SU-DHL-6 (cell line): ENCODE data around the gene FOXF1.

Source experiments
- H2AFZ ChIP-seq: fragments of 200-600 bp; sonication (generic); 2 replicates; pipeline ENCODE4 v1.6.1; 2014; ENCODE audit warnings: low read depth, mild to moderate bottlenecking, moderate library complexity, mixed read lengths, antibody characterized with exemption, low read length; ENCODE audit not compliant: severe bottlenecking
- H3F3A ChIP-seq: fragments of 200-600 bp; shearing (Covaris generic); 2 replicates; pipeline ENCODE4 v1.6.0; 2016; ENCODE audit warnings: antibody characterized with exemption, mild to moderate bottlenecking; ENCODE audit not compliant: insufficient read depth
- H3K27ac ChIP-seq: fragments of 200-600 bp; sonication (generic); 2 replicates; pipeline ENCODE4 v1.5.1; 2016; ENCODE audit warnings: low read depth, mild to moderate bottlenecking, low read length, moderate library complexity, mixed read lengths
- H3K27me3 ChIP-seq: fragments of 200-600 bp; sonication (generic), shearing (Covaris generic); 2 replicates; pipeline ENCODE4 v1.6.0; 2014; ENCODE audit warnings: mild to moderate bottlenecking, low read length
- H3K36me3 ChIP-seq: fragments of 200-600 bp; sonication (generic); 2 replicates; pipeline ENCODE4 v1.6.1; 2014; ENCODE audit warnings: mild to moderate bottlenecking, low read length, mixed read lengths
- H3K4me2 ChIP-seq: fragments of 300-600, 200-600 bp; shearing (Covaris generic), sonication (generic); 2 replicates; pipeline ENCODE4 v1.6.0; 2014; ENCODE audit warnings: low read length, low read depth, mild to moderate bottlenecking; ENCODE audit not compliant: poor library complexity, severe bottlenecking
- H3K4me3 ChIP-seq: fragments of 200-600 bp; sonication (generic); 2 replicates; pipeline ENCODE4 v1.5.1; 2014; ENCODE audit warnings: antibody characterized with exemption, low read length, mild to moderate bottlenecking, mixed read lengths; ENCODE audit not compliant: insufficient read depth, poor library complexity, severe bottlenecking
- H3K79me2 ChIP-seq: fragments of 200-600 bp; sonication (generic); 2 replicates; pipeline ENCODE4 v1.6.1; 2014; ENCODE audit warnings: mild to moderate bottlenecking, low read length, moderate library complexity; ENCODE audit not compliant: insufficient read depth
- H3K9ac ChIP-seq: fragments of 200-600 bp; sonication (generic); 2 replicates; pipeline ENCODE4 v1.7.0; 2014; ENCODE audit warnings: mild to moderate bottlenecking, low read length
- H3K9me2 ChIP-seq: fragments of 200-600 bp; sonication (generic); replicated peaks from 2 replicates; pipeline ENCODE4 v1.6.1; 2014; ENCODE audit warnings: low read length; ENCODE audit not compliant: insufficient read depth
- H3K9me3 ChIP-seq: fragments of 200-600 bp; sonication (generic); 2 replicates; pipeline ENCODE4 v1.6.1; 2014; ENCODE audit warnings: low read length, mixed read lengths; ENCODE audit not compliant: insufficient read depth
- H4K20me1 ChIP-seq: fragments of 200-600 bp; sonication (generic); 2 replicates; pipeline ENCODE4 v1.6.1; 2014; ENCODE audit warnings: low read depth, mild to moderate bottlenecking, antibody characterized with exemption, low read length, moderate library complexity, mixed read lengths
- EZH2phosphoT487 ChIP-seq: fragments of 200-600 bp; sonication (generic), shearing (Covaris generic); conservative IDR thresholded peaks from 2 replicates; pipeline ENCODE4 v1.6.1; 2018; ENCODE audit warnings: mild to moderate bottlenecking, antibody characterized with exemption, low read length, moderate library complexity, mixed read lengths
- TF ChIP-seq, protein P1 (sequence below): fragments of 200-600 bp; sonication (generic); IDR thresholded peaks from one replicate; pipeline ENCODE4 v1.5.1; 2017; ENCODE audit warnings: antibody characterized with exemption, mild to moderate bottlenecking, low read length, moderate library complexity; ENCODE audit not compliant: insufficient read depth, poor library complexity, severe bottlenecking

The FOXF1 gene

DNA sequence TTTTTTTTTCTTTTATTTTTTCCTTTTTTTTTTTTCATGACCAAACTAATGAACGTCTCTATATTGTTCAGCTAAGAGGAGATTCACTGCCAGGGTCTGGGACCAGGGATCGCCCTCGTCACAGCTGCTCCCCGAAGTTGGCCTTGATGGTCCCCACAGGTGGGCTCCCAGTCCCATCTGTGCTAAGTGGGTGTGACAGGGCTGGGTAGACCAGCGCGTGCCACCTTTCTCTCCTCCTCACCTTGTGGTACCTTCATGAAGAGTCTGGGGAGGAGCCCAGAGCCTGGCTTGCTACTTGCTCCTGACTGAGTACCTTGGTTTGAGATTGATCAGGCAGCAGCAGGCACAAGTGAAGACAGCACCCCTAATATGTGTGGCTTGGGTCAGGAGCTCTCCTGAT, 6.5 kb upstream of the FOXF1 start:
- Histone ChIP-seq H3K9me3 (no peaks in the 10 kb centered on the region), H3K9ac (no peak overlapping the region), H3K27ac (no peak overlapping the region), H2AFZ (no peak overlapping the region), H3K4me2 (no peak overlapping the region), H3K9me2 (no peaks in the 10 kb centered on the region), H3F3A (no peaks in the 10 kb centered on the region), H3K79me2 (no peaks in the 10 kb centered on the region), H3K36me3 (no peaks in the 10 kb centered on the region), H3K27me3 (no peaks in the 10 kb centered on the region), H3K4me3 (no peak overlapping the region), H4K20me1 (no peaks in the 10 kb centered on the region)
- TF ChIP-seq, protein P1, sequence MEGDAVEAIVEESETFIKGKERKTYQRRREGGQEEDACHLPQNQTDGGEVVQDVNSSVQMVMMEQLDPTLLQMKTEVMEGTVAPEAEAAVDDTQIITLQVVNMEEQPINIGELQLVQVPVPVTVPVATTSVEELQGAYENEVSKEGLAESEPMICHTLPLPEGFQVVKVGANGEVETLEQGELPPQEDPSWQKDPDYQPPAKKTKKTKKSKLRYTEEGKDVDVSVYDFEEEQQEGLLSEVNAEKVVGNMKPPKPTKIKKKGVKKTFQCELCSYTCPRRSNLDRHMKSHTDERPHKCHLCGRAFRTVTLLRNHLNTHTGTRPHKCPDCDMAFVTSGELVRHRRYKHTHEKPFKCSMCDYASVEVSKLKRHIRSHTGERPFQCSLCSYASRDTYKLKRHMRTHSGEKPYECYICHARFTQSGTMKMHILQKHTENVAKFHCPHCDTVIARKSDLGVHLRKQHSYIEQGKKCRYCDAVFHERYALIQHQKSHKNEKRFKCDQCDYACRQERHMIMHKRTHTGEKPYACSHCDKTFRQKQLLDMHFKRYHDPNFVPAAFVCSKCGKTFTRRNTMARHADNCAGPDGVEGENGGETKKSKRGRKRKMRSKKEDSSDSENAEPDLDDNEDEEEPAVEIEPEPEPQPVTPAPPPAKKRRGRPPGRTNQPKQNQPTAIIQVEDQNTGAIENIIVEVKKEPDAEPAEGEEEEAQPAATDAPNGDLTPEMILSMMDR = no peak
- TF ChIP-seq EZH2phosphoT487 = no peak

DNA sequence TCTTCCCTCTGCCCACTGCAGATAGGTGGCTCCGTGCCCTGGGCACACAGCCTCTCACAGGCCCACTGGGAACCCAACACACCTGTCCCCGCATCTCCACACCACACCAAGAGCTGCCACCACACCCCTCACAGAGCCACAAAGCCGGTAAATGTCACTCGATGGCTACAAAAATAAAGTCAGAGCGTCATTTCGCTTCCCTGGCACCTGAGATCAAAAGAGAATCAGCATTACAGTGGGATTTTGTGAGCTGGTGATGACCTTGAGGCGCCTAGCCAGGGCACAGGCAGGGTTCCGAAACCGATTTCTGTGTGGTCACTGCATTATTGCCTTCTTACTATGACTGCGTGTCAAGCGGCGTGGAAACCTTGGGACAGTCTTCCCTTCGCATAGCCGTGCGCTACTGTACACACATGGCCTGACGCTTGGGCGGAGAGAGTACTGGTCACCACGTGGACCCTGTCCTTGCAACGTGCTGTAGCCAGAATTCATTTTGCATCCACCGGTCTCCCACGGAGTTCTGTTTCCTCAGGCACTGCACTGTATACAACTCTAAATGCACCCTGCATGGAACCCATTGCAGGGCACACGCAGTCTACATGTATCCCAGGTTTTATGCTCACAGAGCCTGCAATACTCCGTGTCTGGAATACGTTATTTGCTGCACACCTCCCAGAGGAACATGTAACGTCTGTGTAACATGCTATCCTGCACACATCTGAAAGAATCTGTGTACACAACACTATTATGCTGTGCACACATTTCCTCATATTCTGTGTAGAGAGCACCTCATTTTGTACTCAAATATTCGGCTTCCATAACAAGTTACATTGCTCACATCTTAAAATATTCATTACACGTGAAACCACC, 5.8 kb upstream of the FOXF1 start:
- no peaks in the 10 kb centered on the region for H3K36me3 ChIP-seq
- H3F3A ChIP-seq = no peaks in the 10 kb centered on the region
- H3K79me2 ChIP-seq = no peaks in the 10 kb centered on the region
- H3K27ac ChIP-seq = no peak overlapping the region
- no peaks in the 10 kb centered on the region for H3K9me3 ChIP-seq
- no peaks in the 10 kb centered on the region for H4K20me1 ChIP-seq
- no peak overlapping the region for H3K4me3 ChIP-seq
- no peak overlapping the region for H3K4me2 ChIP-seq
- H3K9me2 ChIP-seq = no peaks in the 10 kb centered on the region
- no peak overlapping the region for H3K9ac ChIP-seq
- no peaks in the 10 kb centered on the region for H3K27me3 ChIP-seq
- TF ChIP-seq, protein P1 = no peak
- no peak for TF ChIP-seq EZH2phosphoT487
- H2AFZ ChIP-seq = no peak overlapping the region

DNA sequence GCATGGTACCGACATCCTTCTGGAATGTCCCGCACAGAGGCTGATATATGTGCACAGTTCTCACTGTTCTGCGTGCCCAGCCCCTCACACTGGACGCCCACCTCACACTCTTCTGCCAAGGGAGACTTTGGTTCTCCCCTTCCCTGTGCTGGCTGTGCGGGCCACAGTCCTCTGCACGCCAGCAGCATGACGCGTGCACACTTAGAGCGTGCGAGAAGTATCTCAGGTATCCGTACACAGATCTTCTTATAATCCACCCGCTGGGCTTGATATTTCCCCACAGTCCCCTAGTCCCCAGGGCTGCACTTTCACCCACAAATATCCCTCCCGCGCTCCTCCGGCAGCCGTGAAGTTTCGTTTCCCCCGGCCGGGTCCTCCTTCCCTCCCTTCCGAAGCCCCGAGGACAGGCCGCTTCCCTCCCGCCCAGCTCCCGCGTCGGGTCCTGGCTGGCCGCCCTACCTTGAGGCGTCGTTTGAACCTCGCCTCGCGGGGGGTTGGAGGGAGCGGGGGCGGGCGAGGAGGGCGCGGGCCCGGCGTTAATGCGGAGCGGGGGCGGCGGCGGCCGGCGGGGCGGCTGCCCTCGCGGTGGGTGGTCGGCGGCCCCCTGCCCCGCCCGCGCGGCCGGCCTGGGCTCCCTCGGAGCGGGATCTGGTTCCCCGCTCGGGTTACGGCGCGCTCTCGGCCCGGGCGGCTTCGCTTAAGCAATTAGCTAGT, 5.0 kb upstream of the FOXF1 start:
- no peaks in the 10 kb centered on the region for H3K9me3 ChIP-seq
- no peak overlapping the region for H3K4me2 ChIP-seq
- no peak overlapping the region for H3K27ac ChIP-seq
- H4K20me1 ChIP-seq = no peaks in the 10 kb centered on the region
- no peaks in the 10 kb centered on the region for H3F3A ChIP-seq
- TF ChIP-seq, protein P1 = no peak
- no peak for TF ChIP-seq EZH2phosphoT487
- H3K4me3 ChIP-seq = no peak overlapping the region
- H3K9me2 ChIP-seq = no peaks in the 10 kb centered on the region
- H3K9ac ChIP-seq = no peak overlapping the region
- H3K27me3 ChIP-seq = no peaks in the 10 kb centered on the region
- H2AFZ ChIP-seq = no peak overlapping the region
- no peaks in the 10 kb centered on the region for H3K36me3 ChIP-seq
- no peaks in the 10 kb centered on the region for H3K79me2 ChIP-seq
